Endodermal cell (in vitro differentiated cells): ENCODE results near the gene WDFY2. TPM values are rescaled to one million over a fixed set of nuclear protein-coding genes. Genes with fewer than 3 reads are reported as not detected.

Experiments used
- DNase-seq: peaks from one replicate; pipeline ENCODE4 v3.0.0-alpha.2; 2017
- H3K27ac ChIP-seq: 2 replicates; pipeline ENCODE4 v1.5.1; 2013; ENCODE audit warnings: mild to moderate bottlenecking, low read depth, low read length, moderate library complexity
- H3K27me3 ChIP-seq: 2 replicates; pipeline ENCODE4 v1.6.1; 2013; ENCODE audit warnings: mild to moderate bottlenecking, low read length, moderate library complexity; ENCODE audit not compliant: insufficient read depth, control insufficient read depth, poor library complexity, severe bottlenecking
- H3K36me3 ChIP-seq: 2 replicates; pipeline ENCODE4 v1.7.0; 2013; ENCODE audit warnings: mild to moderate bottlenecking, low read length, moderate library complexity; ENCODE audit not compliant: control insufficient read depth, insufficient read depth
- H3K4me1 ChIP-seq: one replicate; pipeline ENCODE4 v1.7.0; 2013; ENCODE audit warnings: low read length; ENCODE audit not compliant: control insufficient read depth, insufficient read depth
- H3K4me3 ChIP-seq: 2 replicates; pipeline ENCODE4 v1.5.1; 2013; ENCODE audit warnings: mild to moderate bottlenecking, low read length, moderate library complexity
- H3K9ac ChIP-seq: 2 replicates; pipeline ENCODE4 v1.6.1; 2013; ENCODE audit warnings: mild to moderate bottlenecking, low read length, moderate library complexity; ENCODE audit not compliant: poor library complexity, severe bottlenecking; ENCODE audit errors: extremely low read depth
- H3K9me3 ChIP-seq: 2 replicates; pipeline ENCODE4 v1.6.1; 2013; ENCODE audit warnings: mild to moderate bottlenecking, low read length, moderate library complexity; ENCODE audit not compliant: control insufficient read depth
- H3K27ac Mint-ChIP-seq: 2 replicates; pipeline ENCODE4 v1.8.0; 2020; ENCODE audit warnings: mixed read lengths
- H3K27me3 Mint-ChIP-seq: 2 replicates; pipeline ENCODE4 v1.8.0; 2021; ENCODE audit warnings: mild to moderate bottlenecking, mixed read lengths; ENCODE audit not compliant: insufficient read depth
- H3K36me3 Mint-ChIP-seq: 2 replicates; pipeline ENCODE4 v1.8.0; 2020; ENCODE audit warnings: low read depth, mixed read lengths
- H3K4me1 Mint-ChIP-seq: 2 replicates; pipeline ENCODE4 v1.8.0; 2020; ENCODE audit warnings: mixed read lengths
- H3K4me3 Mint-ChIP-seq: 2 replicates; pipeline ENCODE4 v1.8.0; 2020; ENCODE audit warnings: mild to moderate bottlenecking, moderate library complexity, mixed read lengths
- H3K9me3 Mint-ChIP-seq: 2 replicates; pipeline ENCODE4 v1.8.0; 2020; ENCODE audit warnings: mild to moderate bottlenecking, mixed read lengths
- WGBS, 2 experiments: methylation state at CpG; one replicate each; pipeline versions ENCODE4 v1.1.5 to v1.1.7; 2013; ENCODE audit warnings: missing lambda C conversion rate in 2 of 2, mixed read lengths in 1 of 2; ENCODE audit not compliant: insufficient coverage in 1 of 2, insufficient read length in 1 of 2; 5-methylcytosine and 5-hydroxymethylcytosine counted together
- total RNA-seq, 2 donors: library from RNA; stranded (reverse); fragmentation: NEBNext Ultra II Directional in 1 of 2; extraction: Animal tissue kit (Norgen Biotek cat#: 25700) in 1 of 2; gene quantifications; 2 replicates in 1 of 2; 3 replicates in 1 of 2; pipeline ENCODE4 v1.2.1, GENCODE V29; 2021
- TF ChIP-seq, protein P1 (sequence below): fragments of 200-600 bp; sonication (generic); conservative IDR thresholded peaks from 2 replicates; pipeline ENCODE4 v1.5.0; 2021; ENCODE audit warnings: antibody characterized with exemption, mild to moderate bottlenecking

Gene WDFY2
- total RNA-seq, 2 donors from 2014 or later = 20.6 to 28.0 TPM

DNA sequence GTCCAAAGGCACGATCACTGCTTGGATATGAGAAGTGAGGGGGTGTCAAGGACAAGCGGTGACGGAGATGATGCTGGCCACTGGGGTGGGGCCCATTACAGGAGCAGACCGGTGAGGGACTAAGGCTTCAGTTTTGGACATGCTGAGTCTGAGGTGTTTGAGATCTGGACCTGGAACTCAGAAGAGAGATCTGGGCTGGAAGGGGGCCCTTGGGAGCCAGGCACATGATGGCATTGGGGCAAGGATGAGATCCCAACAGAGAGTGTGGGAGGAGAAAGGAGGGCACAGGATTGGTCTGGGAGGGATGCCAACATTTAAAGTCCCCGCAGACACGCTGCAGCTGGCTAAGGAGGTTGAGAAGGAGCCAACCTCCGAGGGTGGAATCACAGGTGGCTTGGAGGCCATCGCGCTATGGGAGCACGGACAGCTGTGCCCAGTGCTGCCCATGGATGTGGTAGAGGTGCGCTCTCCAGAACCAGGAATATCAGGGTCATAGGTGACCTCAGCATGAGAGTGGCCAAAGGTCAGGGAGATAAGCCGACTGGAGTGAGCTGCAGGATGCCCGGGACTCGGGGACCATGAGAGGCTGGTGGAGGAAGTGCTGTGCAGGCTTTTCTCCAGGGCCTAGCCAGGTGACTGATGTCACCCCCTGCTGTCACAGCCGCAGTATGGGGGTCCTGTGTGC lies 197.9 kb downstream of the WDFY2 start:
- Mint-ChIP-seq H3K36me3 (no peaks in the 10 kb centered on the region), H3K4me1 (peaks cover 17% of the 10 kb centered on the region), H3K4me3 (no peak overlapping the region), H3K27ac (peak overlapping the region; percentile 48), H3K9me3 (no peaks in the 10 kb centered on the region), H3K27me3 (no peaks in the 10 kb centered on the region)
- no peaks in the 10 kb centered on the region for H3K27me3 ChIP-seq
- no peak overlapping the region for H3K9ac ChIP-seq
- no peaks in the 10 kb centered on the region for H3K9me3 ChIP-seq
- H3K27ac ChIP-seq = no peak overlapping the region
- H3K4me3 ChIP-seq = no peak overlapping the region
- H3K4me1 ChIP-seq = peaks cover 4% of the 10 kb centered on the region
- DNase-seq = no peak
- no peaks in the 10 kb centered on the region for H3K36me3 ChIP-seq
- TF ChIP-seq, protein P1, sequence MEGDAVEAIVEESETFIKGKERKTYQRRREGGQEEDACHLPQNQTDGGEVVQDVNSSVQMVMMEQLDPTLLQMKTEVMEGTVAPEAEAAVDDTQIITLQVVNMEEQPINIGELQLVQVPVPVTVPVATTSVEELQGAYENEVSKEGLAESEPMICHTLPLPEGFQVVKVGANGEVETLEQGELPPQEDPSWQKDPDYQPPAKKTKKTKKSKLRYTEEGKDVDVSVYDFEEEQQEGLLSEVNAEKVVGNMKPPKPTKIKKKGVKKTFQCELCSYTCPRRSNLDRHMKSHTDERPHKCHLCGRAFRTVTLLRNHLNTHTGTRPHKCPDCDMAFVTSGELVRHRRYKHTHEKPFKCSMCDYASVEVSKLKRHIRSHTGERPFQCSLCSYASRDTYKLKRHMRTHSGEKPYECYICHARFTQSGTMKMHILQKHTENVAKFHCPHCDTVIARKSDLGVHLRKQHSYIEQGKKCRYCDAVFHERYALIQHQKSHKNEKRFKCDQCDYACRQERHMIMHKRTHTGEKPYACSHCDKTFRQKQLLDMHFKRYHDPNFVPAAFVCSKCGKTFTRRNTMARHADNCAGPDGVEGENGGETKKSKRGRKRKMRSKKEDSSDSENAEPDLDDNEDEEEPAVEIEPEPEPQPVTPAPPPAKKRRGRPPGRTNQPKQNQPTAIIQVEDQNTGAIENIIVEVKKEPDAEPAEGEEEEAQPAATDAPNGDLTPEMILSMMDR = no peak
- 92 to 94% methylated on average over 8 to 15 of the region's 15 CpGs for WGBS, 2 experiments

DNA sequence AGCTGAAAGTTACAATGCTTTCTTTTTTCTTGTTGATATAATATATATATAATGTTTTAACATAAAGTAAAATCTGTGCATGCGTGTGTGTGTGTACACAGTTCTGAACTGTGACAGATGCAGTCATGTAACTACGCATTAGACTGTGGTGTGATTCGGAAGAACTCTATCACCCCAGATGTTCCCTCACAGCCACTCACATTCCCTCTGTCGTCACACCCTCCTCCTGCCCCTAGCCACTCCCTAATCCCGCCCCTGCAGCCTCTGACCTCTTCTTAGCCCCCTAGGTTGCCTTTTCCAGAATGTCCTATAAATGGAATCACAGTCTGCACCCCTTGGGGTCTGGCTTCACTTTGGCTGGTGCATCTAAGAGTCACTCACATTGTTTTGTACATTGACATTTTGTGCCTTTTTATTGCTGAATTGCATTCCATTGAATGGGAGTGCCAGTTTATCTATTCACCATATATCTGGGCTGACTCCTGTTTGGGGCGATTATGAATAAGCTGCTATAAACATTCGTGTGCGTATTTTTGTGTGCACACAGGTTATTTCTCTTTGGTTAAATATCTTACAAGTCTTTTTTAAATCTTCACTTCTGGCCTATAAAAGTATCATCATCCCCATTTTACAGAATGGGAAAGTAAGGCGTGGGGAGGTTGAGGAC lies 199.3 kb downstream of the WDFY2 start:
- no peaks in the 10 kb centered on the region for H3K36me3 ChIP-seq
- no peak overlapping the region for H3K4me3 ChIP-seq
- H3K27me3 ChIP-seq = no peaks in the 10 kb centered on the region
- no peak overlapping the region for H3K9ac ChIP-seq
- Mint-ChIP-seq H3K9me3 (no peaks in the 10 kb centered on the region), H3K27me3 (no peaks in the 10 kb centered on the region), H3K4me1 (peaks cover 17% of the 10 kb centered on the region), H3K36me3 (no peaks in the 10 kb centered on the region), H3K27ac (no peak overlapping the region), H3K4me3 (no peak overlapping the region)
- no peak for DNase-seq
- peaks cover 6% of the 10 kb centered on the region for H3K4me1 ChIP-seq
- TF ChIP-seq, protein P1 = no peak
- H3K9me3 ChIP-seq = no peaks in the 10 kb centered on the region
- no peak overlapping the region for H3K27ac ChIP-seq
- WGBS, 2 experiments = 92 to 95% methylated on average over 4 to 9 of the region's 9 CpGs

DNA sequence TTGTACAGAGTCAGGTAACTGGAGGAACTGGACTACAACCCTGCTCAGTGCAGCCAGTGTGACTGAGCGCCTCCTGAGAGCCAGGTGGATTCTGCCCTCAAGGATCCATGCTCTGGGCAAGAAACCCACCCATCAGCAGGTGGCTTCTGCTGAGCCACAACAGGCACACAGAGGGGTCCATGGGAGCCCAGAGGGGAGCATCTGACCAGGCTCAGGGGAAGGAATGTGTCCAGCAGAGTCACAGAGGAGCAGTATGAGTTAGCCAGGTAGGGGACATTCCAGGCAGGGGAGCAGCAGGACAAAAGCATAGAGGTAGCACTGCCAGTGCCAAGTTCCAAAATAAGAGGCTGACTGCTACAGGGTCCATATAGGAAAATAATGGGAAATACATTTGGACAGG lies 199.8 kb downstream of the WDFY2 start:
- no peak for DNase-seq
- H3K9me3 ChIP-seq = no peaks in the 10 kb centered on the region
- peak overlapping the region; percentile 14 for H3K27ac Mint-ChIP-seq
- H3K4me1 ChIP-seq = peaks cover 6% of the 10 kb centered on the region
- H3K27ac ChIP-seq = no peak overlapping the region
- H3K4me3 ChIP-seq = no peak overlapping the region
- no peaks in the 10 kb centered on the region for H3K36me3 ChIP-seq
- H3K4me3 Mint-ChIP-seq = no peak overlapping the region
- H3K27me3 Mint-ChIP-seq = no peaks in the 10 kb centered on the region
- H3K27me3 ChIP-seq = no peaks in the 10 kb centered on the region
- H3K36me3 Mint-ChIP-seq = peaks cover 2% of the 10 kb centered on the region
- peaks cover 17% of the 10 kb centered on the region for H3K4me1 Mint-ChIP-seq
- H3K9me3 Mint-ChIP-seq = no peaks in the 10 kb centered on the region
- H3K9ac ChIP-seq = no peak overlapping the region
- TF ChIP-seq, protein P1 = no peak
- WGBS, 2 experiments = 92% methylated on average over 1 of the region's 1 CpG; no CpG with 5 or more reads in 1 of the 2 experiments
